Hepatocyte (in vitro differentiated cells): Measurements from ENCODE around the gene ADAR.

Experiments used
- EZH2 ChIP-seq: fragments of 200-600 bp; sonication (generic); IDR thresholded peaks from 2 replicates; pipeline ENCODE4 v1.6.1; 2016; ENCODE audit warnings: antibody characterized with exemption, mild to moderate bottlenecking, borderline replicate concordance
- EZH2phosphoT487 ChIP-seq: fragments of 200-600 bp; sonication (generic); IDR thresholded peaks from one replicate; pipeline ENCODE4 v1.6.1; 2018; ENCODE audit warnings: antibody characterized with exemption, mild to moderate bottlenecking, low read depth, moderate library complexity; ENCODE audit not compliant: unreplicated experiment, severe bottlenecking
- TF ChIP-seq, protein P1 (sequence below): fragments of 200-600 bp; sonication (generic); IDR thresholded peaks from 2 replicates; pipeline ENCODE4 v1.5.1; 2016; ENCODE audit warnings: antibody characterized with exemption, mild to moderate bottlenecking; ENCODE audit not compliant: poor library complexity

DNA sequence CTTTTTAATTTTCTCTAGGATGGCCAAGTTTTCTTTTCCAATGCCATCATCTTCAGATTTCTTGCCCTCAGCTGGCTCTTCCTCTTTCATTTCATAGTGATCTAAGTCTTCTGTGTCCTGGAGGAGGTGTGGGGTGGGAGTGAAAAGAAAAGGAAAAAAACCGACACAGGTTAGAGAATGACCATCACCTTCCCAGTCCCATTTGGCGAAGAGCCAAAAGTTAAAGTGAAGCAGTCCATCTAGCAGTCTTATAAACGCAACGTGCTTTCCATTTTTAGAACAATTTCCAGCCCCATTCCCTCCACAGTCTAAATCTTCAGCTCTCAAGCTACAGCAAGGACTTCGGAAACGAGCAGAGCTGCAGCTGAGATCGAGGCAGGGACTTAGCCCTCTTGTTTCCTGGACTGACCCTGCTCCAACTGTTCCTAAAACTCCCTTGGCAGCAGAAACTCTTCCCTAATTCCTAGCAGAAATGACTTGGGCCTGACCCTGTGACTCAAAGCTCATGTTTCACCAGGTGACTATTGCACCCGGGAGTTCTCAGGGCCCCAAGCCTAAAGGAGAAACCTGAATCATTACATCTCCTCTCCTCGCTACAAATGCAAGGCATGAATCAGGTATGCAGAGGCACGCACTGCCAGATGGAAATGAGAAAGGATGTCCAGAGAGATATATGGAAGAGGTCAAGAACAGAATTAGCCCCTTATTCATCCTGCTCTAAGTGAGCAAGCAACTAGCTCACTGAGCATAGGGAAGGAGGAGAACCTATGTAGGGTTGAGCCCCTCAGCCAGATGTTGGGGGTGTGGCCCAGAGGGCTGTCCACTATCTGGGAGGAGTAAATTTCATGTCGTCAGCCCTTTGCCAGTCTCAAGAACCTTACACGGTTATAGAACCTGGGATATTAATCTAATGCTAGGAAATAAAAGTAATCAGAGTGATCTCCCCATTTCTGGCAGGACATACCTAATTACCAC, 54.6 kb downstream of the ADAR start:
- TF ChIP-seq, protein P1, sequence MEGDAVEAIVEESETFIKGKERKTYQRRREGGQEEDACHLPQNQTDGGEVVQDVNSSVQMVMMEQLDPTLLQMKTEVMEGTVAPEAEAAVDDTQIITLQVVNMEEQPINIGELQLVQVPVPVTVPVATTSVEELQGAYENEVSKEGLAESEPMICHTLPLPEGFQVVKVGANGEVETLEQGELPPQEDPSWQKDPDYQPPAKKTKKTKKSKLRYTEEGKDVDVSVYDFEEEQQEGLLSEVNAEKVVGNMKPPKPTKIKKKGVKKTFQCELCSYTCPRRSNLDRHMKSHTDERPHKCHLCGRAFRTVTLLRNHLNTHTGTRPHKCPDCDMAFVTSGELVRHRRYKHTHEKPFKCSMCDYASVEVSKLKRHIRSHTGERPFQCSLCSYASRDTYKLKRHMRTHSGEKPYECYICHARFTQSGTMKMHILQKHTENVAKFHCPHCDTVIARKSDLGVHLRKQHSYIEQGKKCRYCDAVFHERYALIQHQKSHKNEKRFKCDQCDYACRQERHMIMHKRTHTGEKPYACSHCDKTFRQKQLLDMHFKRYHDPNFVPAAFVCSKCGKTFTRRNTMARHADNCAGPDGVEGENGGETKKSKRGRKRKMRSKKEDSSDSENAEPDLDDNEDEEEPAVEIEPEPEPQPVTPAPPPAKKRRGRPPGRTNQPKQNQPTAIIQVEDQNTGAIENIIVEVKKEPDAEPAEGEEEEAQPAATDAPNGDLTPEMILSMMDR = no peak
- TF ChIP-seq EZH2 (no peak), EZH2phosphoT487 (no peak)
